Upper lobe of left lung (tissue), 4 donors: ENCODE results near the gene TMC7.

Source experiments
- EP300 ChIP-seq, 4 donors: sonication (generic); formaldehyde crosslinking; IDR thresholded peaks; one replicate each; pipeline ENCODE4 v1.5.1; 2017; ENCODE audit warnings: antibody characterized with exemption in 4 of 4, control low read depth in 2 of 4
- POLR2A ChIP-seq, 4 donors: fragments of 450-650 bp; IDR thresholded peaks; one replicate each; pipeline ENCODE4 v1.5.1; 2016 to 2017; ENCODE audit warnings: antibody characterized with exemption in 4 of 4, mild to moderate bottlenecking in 2 of 4
- POLR2AphosphoS5 ChIP-seq, 2 donors: sonication (generic); formaldehyde crosslinking; IDR thresholded peaks; one replicate each; pipeline ENCODE4 v1.5.1; 2017; ENCODE audit warnings: antibody characterized with exemption in 2 of 2
- TF ChIP-seq, protein P1 (sequence below), 6 experiments: fragments of 450-650 bp in 4 of 6; fragments of 200-600 bp in 2 of 6; sonication (generic) in 2 of 6; IDR thresholded peaks; one replicate each; pipeline ENCODE4 v1.5.1; 2016 to 2019; ENCODE audit warnings: antibody characterized with exemption in 6 of 6

GRCh38 chr16:19031738-19032137 lies 48.0 kb downstream of the TMC7 start:
- no peak for TF ChIP-seq POLR2A (IDR thresholded peaks at IDR 0.05)
- TF ChIP-seq, protein P1, sequence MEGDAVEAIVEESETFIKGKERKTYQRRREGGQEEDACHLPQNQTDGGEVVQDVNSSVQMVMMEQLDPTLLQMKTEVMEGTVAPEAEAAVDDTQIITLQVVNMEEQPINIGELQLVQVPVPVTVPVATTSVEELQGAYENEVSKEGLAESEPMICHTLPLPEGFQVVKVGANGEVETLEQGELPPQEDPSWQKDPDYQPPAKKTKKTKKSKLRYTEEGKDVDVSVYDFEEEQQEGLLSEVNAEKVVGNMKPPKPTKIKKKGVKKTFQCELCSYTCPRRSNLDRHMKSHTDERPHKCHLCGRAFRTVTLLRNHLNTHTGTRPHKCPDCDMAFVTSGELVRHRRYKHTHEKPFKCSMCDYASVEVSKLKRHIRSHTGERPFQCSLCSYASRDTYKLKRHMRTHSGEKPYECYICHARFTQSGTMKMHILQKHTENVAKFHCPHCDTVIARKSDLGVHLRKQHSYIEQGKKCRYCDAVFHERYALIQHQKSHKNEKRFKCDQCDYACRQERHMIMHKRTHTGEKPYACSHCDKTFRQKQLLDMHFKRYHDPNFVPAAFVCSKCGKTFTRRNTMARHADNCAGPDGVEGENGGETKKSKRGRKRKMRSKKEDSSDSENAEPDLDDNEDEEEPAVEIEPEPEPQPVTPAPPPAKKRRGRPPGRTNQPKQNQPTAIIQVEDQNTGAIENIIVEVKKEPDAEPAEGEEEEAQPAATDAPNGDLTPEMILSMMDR (IDR thresholded peaks at IDR 0.05): no peak
- TF ChIP-seq EP300 (IDR thresholded peaks at IDR 0.05): no peak
- no peak for TF ChIP-seq POLR2AphosphoS5 (IDR thresholded peaks at IDR 0.05)
